ENCODE results near the gene AGTRAP.

Gene AGTRAP

GRCh38 chr1:11706292-11706691 lies 29.6 kb upstream of the AGTRAP start:
- DNase-seq: no peak

GRCh38 chr1:11707621-11708276 lies 28.2 kb upstream of the AGTRAP start:
- no peak for DNase-seq

- DNase-seq: no peak
Measured at GRCh38 chr1:11708554-11709350, 27.2 kb upstream of the AGTRAP start.

- DNase-seq: no peak
Measured at GRCh38 chr1:11711490-11711889, 24.4 kb upstream of the AGTRAP start.

GRCh38 chr1:11712285-11712684 lies 23.7 kb upstream of the AGTRAP start:
- no peak for DNase-seq

- no peak for DNase-seq
Measured at GRCh38 chr1:11713095-11713494, 22.8 kb upstream of the AGTRAP start.

- DNase-seq: no peak
Measured at GRCh38 chr1:11714831-11715575, 20.9 kb upstream of the AGTRAP start.

GRCh38 chr1:11719313-11720032 lies 16.5 kb upstream of the AGTRAP start:
- peak; percentile 74 to 94 (median 80) for DNase-seq

GRCh38 chr1:11720033-11720376 lies 15.9 kb upstream of the AGTRAP start:
- DNase-seq: no peak

- DNase-seq: no peak
Measured at GRCh38 chr1:11720525-11720924, 15.4 kb upstream of the AGTRAP start.

- DNase-seq: no peak
Measured at GRCh38 chr1:11721311-11721710, 14.6 kb upstream of the AGTRAP start.

- DNase-seq: no peak
Measured at GRCh38 chr1:11722538-11722937, 13.4 kb upstream of the AGTRAP start.

GRCh38 chr1:11725616-11726015 lies 10.3 kb upstream of the AGTRAP start:
- no peak for DNase-seq

- DNase-seq: no peak
Measured at GRCh38 chr1:11727119-11727518, 8.8 kb upstream of the AGTRAP start.

- DNase-seq: no peak
Measured at GRCh38 chr1:11728126-11728806, 7.7 kb upstream of the AGTRAP start.

- no peak for DNase-seq
Measured at GRCh38 chr1:11729155-11729497, 6.8 kb upstream of the AGTRAP start.

GRCh38 chr1:11729498-11730428 lies 6.2 kb upstream of the AGTRAP start:
- peak in 1 of 6 experiments; percentile 56 for DNase-seq

GRCh38 chr1:11730429-11730891 lies 5.5 kb upstream of the AGTRAP start:
- peak in 4 of 6 experiments; percentile 16 to 56 (median 40) for DNase-seq

GRCh38 chr1:11731691-11732283 lies 4.1 kb upstream of the AGTRAP start:
- DNase-seq: peak in 5 of 6 experiments; percentile 9 to 53 (median 24)

GRCh38 chr1:11733306-11733705 lies 2.6 kb upstream of the AGTRAP start:
- DNase-seq: no peak

- no peak for DNase-seq
Measured at GRCh38 chr1:11735531-11735853, 444 bp upstream of the AGTRAP start.
